DOHH2 (cell line): ENCODE measurements around the gene CDH4.

Source experiments
- H3F3A ChIP-seq: fragments of 200-600 bp; sonication (generic), shearing (Covaris generic); 2 replicates; pipeline ENCODE4 v1.6.0; 2016; ENCODE audit warnings: antibody characterized with exemption, mild to moderate bottlenecking; ENCODE audit not compliant: control insufficient read depth, insufficient read depth
- H3K27ac ChIP-seq: fragments of 200-600 bp; sonication (generic); 2 replicates; pipeline ENCODE4 v1.5.1; 2014; ENCODE audit warnings: low read depth, mild to moderate bottlenecking, low read length, moderate library complexity
- H3K27me3 ChIP-seq: fragments of 200-600 bp; sonication (generic); 2 replicates; pipeline ENCODE4 v1.6.1; 2014; ENCODE audit warnings: mild to moderate bottlenecking, low read length, mixed read lengths; ENCODE audit not compliant: control insufficient read depth
- H3K36me3 ChIP-seq: fragments of 200-600 bp; sonication (generic); 2 replicates; pipeline ENCODE4 v1.6.1; 2014; ENCODE audit warnings: mild to moderate bottlenecking, low read length, moderate library complexity, mixed read lengths; ENCODE audit not compliant: control insufficient read depth
- H3K4me1 ChIP-seq: fragments of 200-600 bp; sonication (generic); 2 replicates; pipeline ENCODE4 v1.6.1; 2014; ENCODE audit warnings: mild to moderate bottlenecking, low read length, mixed read lengths; ENCODE audit not compliant: control insufficient read depth
- H3K4me2 ChIP-seq: fragments of 200-600 bp; sonication (generic); 2 replicates; pipeline ENCODE4 v1.6.0; 2014; ENCODE audit warnings: mild to moderate bottlenecking, low read length, moderate library complexity
- H3K4me3 ChIP-seq: fragments of 200-600 bp; sonication (generic); 2 replicates; pipeline ENCODE4 v1.5.1; 2014; ENCODE audit warnings: mild to moderate bottlenecking, low read length, mixed read lengths
- H3K79me2 ChIP-seq: fragments of 200-600 bp; sonication (generic); 2 replicates; pipeline ENCODE4 v1.6.1; 2014; ENCODE audit warnings: mild to moderate bottlenecking, low read length, mixed read lengths; ENCODE audit not compliant: control insufficient read depth
- H3K9me2 ChIP-seq: fragments of 200-600 bp; sonication (generic); replicated peaks from 2 replicates; pipeline ENCODE4 v1.6.1; 2014; ENCODE audit warnings: mild to moderate bottlenecking, low read length, mixed read lengths; ENCODE audit not compliant: control insufficient read depth
- H3K9me3 ChIP-seq: fragments of 200-600 bp; sonication (generic); 2 replicates; pipeline ENCODE4 v1.6.1; 2014; ENCODE audit warnings: antibody characterized with exemption, low read length, mixed read lengths; ENCODE audit not compliant: control insufficient read depth, insufficient read depth
- H4K20me1 ChIP-seq: fragments of 200-600 bp; sonication (generic); 2 replicates; pipeline ENCODE4 v1.6.0; 2014; ENCODE audit warnings: low read depth, mild to moderate bottlenecking, antibody characterized with exemption, low read length, moderate library complexity; ENCODE audit not compliant: control insufficient read depth, insufficient read depth
- CTCF ChIP-seq: fragments of 200-600 bp; sonication (generic); IDR thresholded peaks from one replicate; pipeline ENCODE4 v1.5.1; 2014; ENCODE audit warnings: antibody characterized with exemption, mild to moderate bottlenecking, low read depth, low read length; ENCODE audit not compliant: poor library complexity, severe bottlenecking
- EZH2phosphoT487 ChIP-seq: fragments of 200-600 bp; sonication (generic); IDR thresholded peaks from 2 replicates; pipeline ENCODE4 v1.6.1; 2017; ENCODE audit warnings: borderline replicate concordance, mild to moderate bottlenecking, antibody characterized with exemption, low read length, moderate library complexity, mixed read lengths

Gene CDH4

DNA sequence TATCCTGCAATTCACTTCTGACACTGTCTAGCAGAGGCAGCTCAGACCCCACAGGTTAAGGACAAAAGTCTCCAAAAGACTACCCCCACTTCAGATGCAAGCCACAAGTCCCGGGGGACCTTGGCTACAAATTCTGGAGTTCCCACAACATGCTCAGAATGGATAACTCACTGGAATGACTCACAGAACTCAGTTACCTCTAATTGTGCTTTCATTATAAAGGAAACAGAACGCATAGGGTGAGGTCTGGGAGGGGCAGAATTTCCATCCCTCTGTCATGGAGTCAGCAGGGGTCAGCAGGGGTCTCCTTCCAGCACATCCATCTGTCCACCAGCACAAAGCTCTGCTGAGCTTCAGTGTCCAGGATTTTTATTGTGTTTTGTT is 184.2 kb downstream of the CDH4 start:
- no peaks in the 10 kb centered on the region for H3K36me3 ChIP-seq

GRCh38 chr20:61436667-61437279 is 184.7 kb downstream of the CDH4 start:
- no peaks in the 10 kb centered on the region for H3K36me3 ChIP-seq
- no peaks in the 10 kb centered on the region for H3K4me1 ChIP-seq
- no peaks in the 10 kb centered on the region for H3K9me3 ChIP-seq
- no peaks in the 10 kb centered on the region for H3F3A ChIP-seq
- no peak overlapping the region for H3K4me3 ChIP-seq
- no peaks in the 10 kb centered on the region for H3K79me2 ChIP-seq
- H3K27me3 ChIP-seq, result no peaks in the 10 kb centered on the region
- H4K20me1 ChIP-seq, result no peaks in the 10 kb centered on the region
- no peak overlapping the region for H3K27ac ChIP-seq
- H3K4me2 ChIP-seq, result no peak overlapping the region
- no peaks in the 10 kb centered on the region for H3K9me2 ChIP-seq
- TF ChIP-seq EZH2phosphoT487, result no peak

More for the DNA sequence above, 184.2 kb downstream of the CDH4 start:
- H4K20me1 ChIP-seq, result no peaks in the 10 kb centered on the region
- H3K4me1 ChIP-seq, result no peaks in the 10 kb centered on the region
- H3K4me2 ChIP-seq, result no peak overlapping the region
- H3F3A ChIP-seq, result no peaks in the 10 kb centered on the region
- H3K79me2 ChIP-seq, result no peaks in the 10 kb centered on the region
- H3K27me3 ChIP-seq, result no peaks in the 10 kb centered on the region
- no peaks in the 10 kb centered on the region for H3K9me2 ChIP-seq
- no peak for TF ChIP-seq CTCF
- no peaks in the 10 kb centered on the region for H3K9me3 ChIP-seq
- no peak overlapping the region for H3K27ac ChIP-seq
- no peak overlapping the region for H3K4me3 ChIP-seq

- H3K4me2 ChIP-seq, result no peak overlapping the region
- no peaks in the 10 kb centered on the region for H3K27me3 ChIP-seq
- no peak overlapping the region for H3K4me3 ChIP-seq
- H4K20me1 ChIP-seq, result no peaks in the 10 kb centered on the region
- TF ChIP-seq CTCF, result no peak
- TF ChIP-seq EZH2phosphoT487, result no peak
- H3K27ac ChIP-seq, result no peak overlapping the region
- no peaks in the 10 kb centered on the region for H3K4me1 ChIP-seq
- H3K9me2 ChIP-seq, result no peaks in the 10 kb centered on the region
- no peaks in the 10 kb centered on the region for H3K36me3 ChIP-seq
- H3K79me2 ChIP-seq, result no peaks in the 10 kb centered on the region
- no peaks in the 10 kb centered on the region for H3F3A ChIP-seq
- H3K9me3 ChIP-seq, result no peaks in the 10 kb centered on the region
Measured at GRCh38 chr20:61437280-61438206, 185.5 kb downstream of the CDH4 start.

- TF ChIP-seq CTCF, result no peak
- no peak for TF ChIP-seq EZH2phosphoT487
- no peaks in the 10 kb centered on the region for H3K27me3 ChIP-seq
- H3K4me3 ChIP-seq, result no peak overlapping the region
- no peaks in the 10 kb centered on the region for H4K20me1 ChIP-seq
- no peaks in the 10 kb centered on the region for H3F3A ChIP-seq
- no peak overlapping the region for H3K27ac ChIP-seq
- H3K9me3 ChIP-seq, result no peaks in the 10 kb centered on the region
- no peaks in the 10 kb centered on the region for H3K36me3 ChIP-seq
- no peaks in the 10 kb centered on the region for H3K4me1 ChIP-seq
- H3K79me2 ChIP-seq, result no peaks in the 10 kb centered on the region
- H3K4me2 ChIP-seq, result no peak overlapping the region
- no peaks in the 10 kb centered on the region for H3K9me2 ChIP-seq
Measured at GRCh38 chr20:61438285-61438684, 186.2 kb downstream of the CDH4 start.
